K562 (cell line): ENCODE measurements around the gene SLC5A2. TPM values are rescaled to one million over a fixed set of nuclear protein-coding genes. Genes with fewer than 3 reads are reported as not detected.

Experiments used
- ADNP ChIP-seq: fragments of 200-800 bp; sonication (Bioruptor generic); IDR thresholded peaks from 2 replicates; pipeline ENCODE4 v1.6.1; 2016; ENCODE audit warnings: missing genetic modification characterization, missing compliant biosample characterization
- ARID2 ChIP-seq: fragments of 450-650 bp; IDR thresholded peaks from 2 replicates; pipeline ENCODE4 v1.6.1; 2017; ENCODE audit warnings: antibody characterized with exemption, mild to moderate bottlenecking
- BDP1 ChIP-seq: IDR thresholded peaks from 3 replicates; pipeline ENCODE4 v1.6.1; 2011; ENCODE audit not compliant: insufficient read length, insufficient read depth
- CEBPG ChIP-seq, 3 experiments: fragments of 200-800 bp in 1 of 3; sonication (Bioruptor generic) in 1 of 3; sonication (generic) in 1 of 3; formaldehyde crosslinking in 1 of 3; IDR thresholded peaks in 2 of 3; conservative IDR thresholded peaks in 1 of 3; 2 replicates each; pipeline versions ENCODE4 v1.6.1 to v1.8.0; 2016 to 2022; ENCODE audit warnings: missing compliant biosample characterization in 2 of 3, missing genetic modification characterization in 2 of 3, mild to moderate bottlenecking in 1 of 3, missing genetic modification reagents in 1 of 3
- CSDE1 ChIP-seq, 2 experiments: fragments of 450-650 bp; IDR thresholded peaks; 2 replicates each; pipeline ENCODE4 v1.6.1; 2016; ENCODE audit warnings: mild to moderate bottlenecking in 1 of 2
- DACH1 ChIP-seq: fragments of 450-650 bp; IDR thresholded peaks from 2 replicates; pipeline ENCODE4 v1.6.1; 2018; ENCODE audit not compliant: partially characterized antibody
- GTF3C2 ChIP-seq: IDR thresholded peaks from 3 replicates; pipeline ENCODE4 v1.6.1; 2011; ENCODE audit warnings: borderline replicate concordance, mild to moderate bottlenecking, moderate library complexity; ENCODE audit not compliant: insufficient read length; ENCODE audit errors: extremely low read depth
- KAT2B ChIP-seq: IDR thresholded peaks from one replicate; pipeline ENCODE4 v1.6.1; 2012; ENCODE audit warnings: low read depth, mild to moderate bottlenecking, control low read depth, inconsistent platforms, low read length, moderate library complexity
- MNT ChIP-seq, 2 experiments: fragments of 450-650 bp; conservative IDR thresholded peaks; 2 replicates each; pipeline ENCODE4 v1.6.1; 2017; ENCODE audit warnings: mild to moderate bottlenecking in 2 of 2, moderate library complexity in 2 of 2
- SMARCC2 ChIP-seq: fragments of 450-650 bp; IDR thresholded peaks from 2 replicates; pipeline ENCODE4 v1.6.1; 2017; ENCODE audit warnings: antibody characterized with exemption, moderate library complexity, mild to moderate bottlenecking, low read depth
- TEAD2 ChIP-seq: fragments of 450-650 bp; IDR thresholded peaks from 2 replicates; pipeline ENCODE4 v1.6.1; 2016; ENCODE audit warnings: missing genetic modification characterization, control low read depth, missing compliant biosample characterization
- XRCC4 ChIP-seq: IDR thresholded peaks from one replicate; pipeline ENCODE4 v1.6.1; 2011; ENCODE audit not compliant: insufficient read depth, insufficient read length; ENCODE audit errors: extremely low read depth
- ZC3H11A ChIP-seq: IDR thresholded peaks from 2 replicates; pipeline ENCODE4 v1.6.1; 2012; ENCODE audit warnings: low read depth, low read length, improper control_type of control experiment
- ZFP36 ChIP-seq: fragments of 150-350 bp; IDR thresholded peaks from 2 replicates; pipeline ENCODE4 v1.6.1; 2018; ENCODE audit warnings: low read length, low read depth; ENCODE audit not compliant: partially characterized antibody
- ZNF551 ChIP-seq: fragments of 250-450 bp; sonication (Bioruptor Pico); IDR thresholded peaks from 2 replicates; pipeline ENCODE4 v1.5.0; 2021; ENCODE audit warnings: mild to moderate bottlenecking, moderate library complexity
- ZNF76 ChIP-seq: fragments of 250-450 bp; sonication (Bioruptor Pico); IDR thresholded peaks from 2 replicates; pipeline ENCODE4 v1.4.0; 2020; ENCODE audit warnings: mild to moderate bottlenecking, moderate library complexity, borderline replicate concordance
- ZZZ3 ChIP-seq: fragments of 450-650 bp; IDR thresholded peaks from 2 replicates; pipeline ENCODE4 v1.6.1; 2016; ENCODE audit warnings: antibody characterized with exemption, mild to moderate bottlenecking, moderate library complexity
- polyA plus RNA-seq, 8 experiments: library from polyadenylated mRNA; depleted of rRNA in 4 of 8; stranded (reverse) in 5 of 8; unstranded in 3 of 8; fragments of >200 nt; fragmentation: Nextera tagmentation in 2 of 8; fragmentation: Illumina TruSeq in 1 of 8; extraction: Ambion mirVana in 2 of 8; extraction: Trizol in 1 of 8; gene quantifications; 2 replicates each; pipeline versions ENCODE4 v1.2.1 to v1.2.3, GENCODE V29; 2011 to 2014; ENCODE audit warnings: inconsistent platforms in 1 of 8, missing spikeins in 1 of 8
- total RNA-seq, 7 experiments: library from RNA; depleted of rRNA in 6 of 7; stranded (reverse); fragments of >200 nt in 6 of 7; fragmentation: Illumina TruSeq in 2 of 7; extraction: Trizol in 2 of 7; gene quantifications; 2 replicates each; pipeline versions ENCODE4 v1.2.1 to v1.2.3, GENCODE V29; 2011 to 2021; ENCODE audit warnings: low replicate concordance in 1 of 7
- TF ChIP-seq, protein P1 (sequence below): fragments of 250-450 bp; sonication (Bioruptor Pico); IDR thresholded peaks from 2 replicates; pipeline ENCODE4 v1.8.0; 2021; ENCODE audit warnings: mild to moderate bottlenecking, moderate library complexity
- TF ChIP-seq, protein P2 (sequence below): fragments of 250-450 bp; sonication (Bioruptor Pico); IDR thresholded peaks from 2 replicates; pipeline ENCODE4 v1.5.1; 2021; ENCODE audit warnings: mild to moderate bottlenecking

The SLC5A2 gene
- total and polyA plus RNA-seq, 9 of the 15 experiments (the other 6 are each of a cell fraction or from before 2014, with no cell fraction given): 0.07 to 2.7 (median 2.2) TPM; not detected in 6

DNA sequence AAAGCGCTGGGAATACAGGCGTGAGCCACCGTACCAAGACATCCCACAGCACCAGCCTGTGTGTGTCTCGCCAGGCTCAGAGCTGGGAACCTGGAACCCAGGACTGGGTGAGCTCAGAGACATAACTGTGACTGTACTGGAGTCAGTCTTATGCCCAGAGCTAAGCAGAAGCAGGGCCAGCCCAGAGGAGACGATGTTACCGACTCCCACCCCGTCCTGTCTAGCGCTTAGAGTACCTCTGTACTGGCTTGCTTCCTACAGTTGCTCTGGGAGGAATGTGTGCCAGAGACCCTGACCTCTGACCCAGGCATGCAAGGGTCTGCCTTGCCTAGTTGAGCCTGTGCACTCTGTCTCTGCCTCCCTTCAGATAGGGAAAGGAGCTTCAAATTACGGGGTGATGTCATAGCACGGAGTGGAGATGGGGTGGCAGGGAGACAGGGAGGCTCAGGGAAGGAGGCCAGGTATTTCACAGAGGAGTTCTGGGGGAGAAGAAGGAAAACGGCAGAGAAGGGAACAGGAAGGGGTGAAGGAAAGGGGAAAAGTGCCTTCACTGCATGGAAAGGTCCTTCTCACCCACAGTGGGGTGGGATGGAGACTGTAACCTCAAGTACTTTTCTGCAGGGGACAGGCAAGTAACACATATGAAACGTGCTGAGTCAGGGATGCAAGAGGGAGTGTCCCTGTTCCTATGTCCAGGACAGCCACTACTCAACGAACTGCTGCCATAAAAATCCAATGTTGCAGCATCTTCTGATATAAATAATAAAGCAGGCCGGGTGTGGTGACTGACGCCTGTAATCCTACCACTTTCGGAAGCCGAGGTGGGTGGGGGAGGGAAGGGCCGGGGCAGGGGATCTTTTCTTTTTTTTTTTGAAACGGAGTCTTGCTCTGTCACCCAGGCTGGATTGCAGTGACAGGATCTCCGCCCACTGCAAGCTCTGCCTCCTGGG is 29.4 kb upstream of the SLC5A2 start (continued):
- TF ChIP-seq MNT (conservative IDR thresholded peaks at IDR 0.05) (0 out of 4 replicates have a peak, but pooled peaks have one; percentile 18 to 38), ZC3H11A (no peak), XRCC4 (no peak), CEBPG (CRISPR knock-in tag; IDR thresholded peaks at IDR 0.05) (peak; percentile 31; the same call in 1 of the 2 replicates), CEBPG (tag; conservative IDR thresholded peaks at IDR 0.05 in 1 of 2, IDR thresholded peaks at IDR 0.05 in 1 of 2) (peak in 1 of 2 experiments; percentile 31; a peak in 2 of 4 replicates), DACH1 (no peak), SMARCC2 (no peak), ADNP (no peak), ZFP36 (no peak), ZZZ3 (no peak), TEAD2 (tag) (no peak), KAT2B (no peak), CSDE1 (IDR thresholded peaks at IDR 0.05) (no peak), GTF3C2 (no peak), ZNF551 (CRISPR knock-in tag) (no peak), BDP1 (no peak), ARID2 (no peak), ZNF76 (CRISPR knock-in tag) (no peak)
- TF ChIP-seq, protein P1, sequence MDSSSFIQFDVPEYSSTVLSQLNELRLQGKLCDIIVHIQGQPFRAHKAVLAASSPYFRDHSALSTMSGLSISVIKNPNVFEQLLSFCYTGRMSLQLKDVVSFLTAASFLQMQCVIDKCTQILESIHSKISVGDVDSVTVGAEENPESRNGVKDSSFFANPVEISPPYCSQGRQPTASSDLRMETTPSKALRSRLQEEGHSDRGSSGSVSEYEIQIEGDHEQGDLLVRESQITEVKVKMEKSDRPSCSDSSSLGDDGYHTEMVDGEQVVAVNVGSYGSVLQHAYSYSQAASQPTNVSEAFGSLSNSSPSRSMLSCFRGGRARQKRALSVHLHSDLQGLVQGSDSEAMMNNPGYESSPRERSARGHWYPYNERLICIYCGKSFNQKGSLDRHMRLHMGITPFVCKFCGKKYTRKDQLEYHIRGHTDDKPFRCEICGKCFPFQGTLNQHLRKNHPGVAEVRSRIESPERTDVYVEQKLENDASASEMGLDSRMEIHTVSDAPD (CRISPR knock-in tag): no peak
- TF ChIP-seq, protein P2, sequence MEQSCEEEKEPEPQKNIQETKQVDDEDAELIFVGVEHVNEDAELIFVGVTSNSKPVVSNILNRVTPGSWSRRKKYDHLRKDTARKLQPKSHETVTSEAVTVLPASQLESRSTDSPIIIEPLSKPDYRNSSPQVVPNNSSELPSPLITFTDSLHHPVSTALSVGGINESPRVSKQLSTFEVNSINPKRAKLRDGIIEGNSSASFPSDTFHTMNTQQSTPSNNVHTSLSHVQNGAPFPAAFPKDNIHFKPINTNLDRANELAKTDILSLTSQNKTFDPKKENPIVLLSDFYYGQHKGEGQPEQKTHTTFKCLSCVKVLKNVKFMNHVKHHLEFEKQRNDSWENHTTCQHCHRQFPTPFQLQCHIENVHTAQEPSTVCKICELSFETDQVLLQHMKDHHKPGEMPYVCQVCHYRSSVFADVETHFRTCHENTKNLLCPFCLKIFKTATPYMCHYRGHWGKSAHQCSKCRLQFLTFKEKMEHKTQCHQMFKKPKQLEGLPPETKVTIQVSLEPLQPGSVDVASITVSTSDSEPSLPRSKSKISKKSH (CRISPR knock-in tag): no peak
